Spleen (tissue), 7 donors: ENCODE data around the gene HDAC7.

Experiments
- POLR2A ChIP-seq, 3 donors: fragments of 450-650 bp; IDR thresholded peaks; one replicate each; pipeline ENCODE4 v1.5.1; 2017; ENCODE audit warnings: antibody characterized with exemption in 3 of 3, mild to moderate bottlenecking in 1 of 3
- TF ChIP-seq, protein P1 (sequence below), 11 experiments: fragments of 200-600 bp in 7 of 11; fragments of 450-650 bp in 4 of 11; sonication (generic) in 4 of 11; IDR thresholded peaks in 8 of 11; conservative IDR thresholded peaks in 3 of 11; 1 replicate in 7 of 11; 2 replicates in 4 of 11; pipeline versions ENCODE4 v1.4.0 to v1.8.0; 2016 to 2021; ENCODE audit warnings: antibody characterized with exemption in 11 of 11, inconsistent platforms in 4 of 11, mild to moderate bottlenecking in 1 of 11
- donor health status: DM: no; HTN: no; CAD: no; lungs with moderate emphysema.
- donor health status: DM: no; HTN: no; CAD: no.
- donor health status: DM: no; HTN: no; CAD: no.

DNA sequence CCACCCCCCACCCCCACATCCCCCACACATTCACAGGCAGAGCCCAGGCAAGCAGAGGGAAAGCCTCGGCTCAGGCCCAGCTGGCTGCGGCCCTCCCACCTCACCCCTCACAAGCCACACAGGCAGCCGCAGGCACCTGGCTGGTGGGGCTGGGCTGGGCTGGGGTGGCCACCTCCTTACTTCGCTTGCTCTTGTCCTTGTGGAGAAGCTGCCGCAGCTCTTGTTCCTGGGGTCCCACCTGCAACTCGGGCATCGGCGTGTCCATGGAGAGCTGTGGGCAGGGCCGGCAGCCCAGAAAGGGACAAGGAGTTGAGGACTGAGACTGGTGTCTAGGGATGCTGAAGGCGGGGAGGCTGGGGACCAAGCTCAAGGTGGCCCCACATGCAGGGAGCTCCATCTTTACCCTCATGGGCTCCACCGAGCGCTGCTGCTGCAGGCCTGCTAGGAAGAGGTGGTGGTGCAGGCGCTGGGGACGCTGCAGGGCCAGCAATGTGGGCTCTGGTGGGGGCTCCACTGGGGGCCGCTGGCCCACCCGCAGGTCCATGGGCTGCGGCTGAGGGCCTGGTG lies 21.2 kb downstream of the HDAC7 start:
- TF ChIP-seq, protein P1, sequence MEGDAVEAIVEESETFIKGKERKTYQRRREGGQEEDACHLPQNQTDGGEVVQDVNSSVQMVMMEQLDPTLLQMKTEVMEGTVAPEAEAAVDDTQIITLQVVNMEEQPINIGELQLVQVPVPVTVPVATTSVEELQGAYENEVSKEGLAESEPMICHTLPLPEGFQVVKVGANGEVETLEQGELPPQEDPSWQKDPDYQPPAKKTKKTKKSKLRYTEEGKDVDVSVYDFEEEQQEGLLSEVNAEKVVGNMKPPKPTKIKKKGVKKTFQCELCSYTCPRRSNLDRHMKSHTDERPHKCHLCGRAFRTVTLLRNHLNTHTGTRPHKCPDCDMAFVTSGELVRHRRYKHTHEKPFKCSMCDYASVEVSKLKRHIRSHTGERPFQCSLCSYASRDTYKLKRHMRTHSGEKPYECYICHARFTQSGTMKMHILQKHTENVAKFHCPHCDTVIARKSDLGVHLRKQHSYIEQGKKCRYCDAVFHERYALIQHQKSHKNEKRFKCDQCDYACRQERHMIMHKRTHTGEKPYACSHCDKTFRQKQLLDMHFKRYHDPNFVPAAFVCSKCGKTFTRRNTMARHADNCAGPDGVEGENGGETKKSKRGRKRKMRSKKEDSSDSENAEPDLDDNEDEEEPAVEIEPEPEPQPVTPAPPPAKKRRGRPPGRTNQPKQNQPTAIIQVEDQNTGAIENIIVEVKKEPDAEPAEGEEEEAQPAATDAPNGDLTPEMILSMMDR (IDR thresholded peaks at IDR 0.05 in 8 of 11, conservative IDR thresholded peaks at IDR 0.05 in 3 of 11) = no peak
- no peak for TF ChIP-seq POLR2A (IDR thresholded peaks at IDR 0.05)
